HG02840 (cell line): ENCODE data around the gene CYP17A1.
"Not testable (repeated sequence)": the region's sequence is repeated elsewhere in the genome, so short reads cannot be mapped to it uniquely, and the experiment has no call there.

Experiments
- ATAC-seq: cut with Tn5 transposase; IDR thresholded peaks from one replicate; pipeline ENCODE4 v1.9.1; 2021; ENCODE audit warnings: mild to moderate bottlenecking, moderate library complexity, moderate number of reproducible peaks; ENCODE audit not compliant: unreplicated experiment, low FRiP score

Gene CYP17A1

DNA sequence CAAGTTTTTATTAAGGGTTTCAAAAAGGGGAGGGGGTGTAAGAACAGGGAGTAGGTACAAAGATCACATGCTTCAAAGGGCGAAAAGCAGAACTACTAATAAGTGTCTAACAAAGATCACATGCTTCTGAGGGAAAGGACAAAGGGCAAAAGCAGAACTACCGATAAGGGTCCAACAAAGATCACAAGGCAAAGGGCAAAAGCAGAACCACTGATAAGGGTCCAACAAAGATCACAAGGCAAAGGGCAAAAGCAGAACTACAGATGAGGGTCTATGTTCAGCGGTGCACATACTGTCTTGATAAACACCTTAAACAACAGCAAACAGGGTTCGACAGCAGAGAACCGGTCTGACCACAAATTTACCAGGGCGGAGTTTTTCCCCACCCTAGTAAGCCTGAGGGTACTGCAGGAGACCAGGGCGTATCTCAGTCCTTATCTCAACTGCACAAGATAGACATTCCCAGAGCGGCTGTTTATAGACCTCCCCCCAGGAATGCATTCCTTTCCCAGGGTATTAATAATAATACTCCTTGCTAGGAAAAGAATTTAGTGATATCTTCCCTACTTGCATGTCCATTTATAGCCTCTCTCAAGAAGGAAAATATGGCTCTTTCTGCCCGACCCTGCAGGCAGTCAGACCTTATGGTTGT lies 1.2 kb upstream of the CYP17A1 start:
- not testable (repeated sequence) for ATAC-seq

DNA sequence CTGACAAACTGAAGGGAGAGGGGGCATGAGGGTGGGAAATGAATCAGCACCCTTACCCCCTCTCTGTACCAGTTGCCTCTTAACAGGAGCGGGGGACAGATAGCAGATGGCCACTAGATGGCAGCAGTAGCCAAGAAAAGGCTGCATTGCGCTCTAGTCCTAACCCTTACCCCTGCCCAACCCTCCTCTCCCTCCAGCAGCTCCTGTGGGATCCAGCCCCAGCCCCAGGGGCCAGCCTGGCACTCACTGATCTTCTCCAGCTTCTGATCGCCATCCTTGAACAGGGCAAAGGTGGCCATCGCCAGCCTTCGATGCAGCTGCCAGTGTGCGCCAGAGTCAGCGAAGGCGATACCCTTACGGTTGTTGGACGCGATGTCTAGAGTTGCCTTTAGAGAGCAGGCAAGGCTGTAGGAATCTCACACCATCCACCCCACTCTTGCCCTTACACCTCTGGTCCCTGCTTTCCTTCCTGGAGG lies 2.2 kb downstream of the CYP17A1 start:
- no peak for ATAC-seq

DNA sequence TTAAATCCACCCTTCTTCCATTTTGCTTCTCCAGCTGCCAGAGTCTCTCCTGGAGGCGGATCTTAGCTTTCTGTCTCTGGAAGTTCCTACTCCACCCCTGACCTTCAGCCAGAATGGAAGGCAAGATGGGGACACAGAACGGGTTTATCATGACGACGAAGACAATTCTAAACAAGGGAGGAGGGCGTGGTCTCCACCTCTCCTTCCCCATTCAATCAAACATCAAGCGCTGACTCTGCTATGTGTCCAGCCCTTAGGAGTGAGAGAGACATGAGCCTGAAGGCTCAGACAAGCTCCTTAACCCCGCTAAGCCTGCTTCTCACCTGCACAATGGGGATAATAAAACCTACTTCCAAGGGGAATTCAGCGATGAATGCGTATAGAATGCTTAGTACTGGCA lies 3.1 kb downstream of the CYP17A1 start:
- no peak for ATAC-seq

DNA sequence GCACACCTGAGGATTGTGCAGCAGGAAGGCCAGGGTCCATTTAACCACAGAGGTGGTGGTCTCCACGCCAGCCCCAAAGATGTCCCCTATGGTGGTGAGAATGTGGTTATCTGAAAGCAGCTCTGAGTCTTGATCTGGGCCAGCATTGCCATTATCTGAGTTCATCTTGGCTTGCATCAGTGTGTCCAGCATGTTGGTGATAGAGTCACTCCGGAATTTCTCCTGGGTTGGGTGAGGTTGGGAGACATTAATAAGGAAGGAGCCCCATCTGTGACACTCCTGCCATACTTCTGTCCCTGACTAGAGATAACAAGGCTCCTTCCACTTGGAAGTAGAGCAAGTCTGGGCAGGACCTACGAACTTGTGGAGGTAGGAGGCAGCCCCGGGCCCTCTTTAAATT lies 4.2 kb downstream of the CYP17A1 start:
- ATAC-seq: no peak

DNA sequence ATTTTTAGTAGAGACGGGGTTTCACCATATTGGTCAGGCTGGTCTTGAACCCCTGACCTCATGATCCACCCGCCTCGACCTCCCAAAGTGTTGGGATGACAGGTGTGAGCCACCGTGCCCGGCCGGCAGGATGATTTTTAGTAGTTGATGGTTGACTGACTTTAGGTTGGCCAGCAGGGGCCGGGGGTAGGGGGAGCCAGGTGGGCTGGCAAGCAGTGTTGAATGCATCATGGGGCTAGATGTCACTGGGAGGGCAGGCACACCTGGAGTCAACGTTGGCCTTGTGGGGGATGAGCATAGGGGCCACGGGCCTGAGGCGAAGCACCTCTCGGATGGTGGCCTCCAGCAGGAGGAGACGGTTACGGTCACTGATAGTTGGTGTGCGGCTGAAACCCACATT lies 5.0 kb downstream of the CYP17A1 start:
- ATAC-seq: no peak

DNA sequence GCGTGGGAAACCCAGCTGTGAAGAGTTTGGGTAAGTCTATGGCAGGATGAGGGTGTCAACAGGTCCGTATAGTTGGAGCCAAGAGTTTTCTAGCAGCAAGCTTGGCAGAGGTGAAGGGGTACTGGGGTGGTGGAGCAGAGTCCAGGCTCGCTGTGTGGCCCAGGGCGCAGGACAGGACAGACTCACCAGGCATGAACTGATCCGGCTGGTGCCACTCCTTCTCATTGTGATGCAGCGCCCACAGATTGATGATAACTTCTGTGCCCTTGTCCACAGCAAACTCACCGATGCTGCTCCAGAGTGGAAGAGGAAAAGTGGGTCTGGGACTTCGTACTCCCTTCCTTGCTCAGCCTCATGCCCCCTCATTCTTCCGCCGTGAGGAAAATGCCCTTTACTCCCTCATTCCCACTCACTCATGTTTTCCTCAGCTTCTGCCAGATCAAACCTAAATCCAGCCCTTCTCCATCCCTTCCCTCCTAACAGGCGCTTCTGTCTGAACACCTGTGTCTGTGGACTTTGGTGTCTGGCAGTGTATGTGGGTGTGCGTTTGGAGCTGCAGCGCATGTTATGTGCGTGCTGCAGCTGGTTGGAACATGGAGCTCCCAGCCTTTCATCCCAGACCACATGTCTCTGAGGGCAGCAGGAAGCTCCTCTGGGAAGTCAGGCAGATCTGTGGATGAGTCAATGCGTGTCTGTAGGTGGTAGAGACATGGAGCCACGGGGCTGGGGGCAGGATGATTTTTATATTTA lies 5.7 kb downstream of the CYP17A1 start:
- no peak for ATAC-seq

DNA sequence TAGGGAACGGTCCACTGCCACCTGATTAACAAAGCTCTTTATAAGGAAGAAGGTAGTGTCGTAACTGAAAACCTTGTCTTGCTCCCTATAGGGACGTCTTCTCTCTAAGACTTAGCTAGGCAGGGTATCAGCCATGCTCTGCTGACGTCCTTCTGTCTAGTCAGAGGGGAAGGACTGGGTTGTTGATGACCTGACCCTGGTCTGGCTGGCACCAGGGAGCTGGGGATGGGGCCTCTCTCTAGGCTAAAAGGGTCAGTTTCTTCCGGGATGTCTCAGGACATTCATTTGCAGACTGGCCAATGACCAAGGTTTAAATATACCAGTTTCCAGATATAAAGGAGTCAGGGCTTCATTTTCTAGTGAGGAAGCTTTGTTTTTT lies 9.6 kb downstream of the CYP17A1 start:
- ATAC-seq: no peak

DNA sequence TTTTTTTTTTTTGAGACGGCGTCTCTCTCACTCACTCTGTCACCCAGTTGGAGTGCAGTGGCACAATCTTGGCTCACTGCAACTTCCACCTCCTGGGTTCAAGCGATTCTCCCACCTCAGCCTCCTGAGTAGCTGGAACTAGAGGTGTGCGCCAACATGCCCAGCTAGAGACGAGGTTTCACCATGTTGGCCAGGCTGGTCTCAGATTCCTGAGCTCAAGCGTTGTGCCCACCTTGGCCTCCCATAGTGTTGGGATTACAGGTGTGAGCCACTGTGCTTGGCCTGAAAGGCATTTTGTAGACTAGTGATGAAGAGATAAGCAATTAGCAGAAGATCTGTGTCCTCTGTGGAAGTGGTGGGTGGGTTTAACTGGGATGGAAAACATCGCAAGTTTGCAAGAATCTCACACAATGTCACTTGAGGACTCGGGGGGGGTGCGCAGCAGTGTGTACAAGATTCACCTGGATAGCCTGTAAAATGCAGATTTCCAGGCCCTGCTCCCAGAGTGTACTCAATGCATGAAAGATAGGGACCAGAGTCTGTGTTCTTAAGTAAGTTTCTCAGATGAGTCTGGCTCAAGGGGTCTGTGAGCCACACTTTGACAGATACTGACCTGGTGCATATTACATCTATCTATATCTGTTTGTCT lies 10.9 kb downstream of the CYP17A1 start:
- no peak for ATAC-seq

DNA sequence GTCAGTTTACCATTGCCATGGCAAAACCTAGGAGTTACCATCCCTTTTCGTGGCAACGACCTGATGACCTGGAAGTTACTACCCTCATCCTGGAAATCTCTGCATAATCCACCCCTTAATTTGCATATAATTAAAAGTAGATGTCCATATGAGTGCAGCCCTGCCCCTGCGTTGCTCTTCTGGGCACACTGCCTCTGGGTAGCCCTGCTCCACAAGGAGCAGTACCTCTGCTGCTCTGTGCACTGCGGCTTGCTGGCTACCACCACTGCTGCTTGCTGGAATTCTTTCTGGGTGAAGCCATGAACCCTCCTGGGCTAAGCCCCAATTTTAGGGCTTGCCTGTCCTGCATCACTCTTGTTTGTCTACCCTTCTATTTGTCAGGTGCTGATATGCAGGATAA lies 12.5 kb downstream of the CYP17A1 start:
- ATAC-seq: no peak

DNA sequence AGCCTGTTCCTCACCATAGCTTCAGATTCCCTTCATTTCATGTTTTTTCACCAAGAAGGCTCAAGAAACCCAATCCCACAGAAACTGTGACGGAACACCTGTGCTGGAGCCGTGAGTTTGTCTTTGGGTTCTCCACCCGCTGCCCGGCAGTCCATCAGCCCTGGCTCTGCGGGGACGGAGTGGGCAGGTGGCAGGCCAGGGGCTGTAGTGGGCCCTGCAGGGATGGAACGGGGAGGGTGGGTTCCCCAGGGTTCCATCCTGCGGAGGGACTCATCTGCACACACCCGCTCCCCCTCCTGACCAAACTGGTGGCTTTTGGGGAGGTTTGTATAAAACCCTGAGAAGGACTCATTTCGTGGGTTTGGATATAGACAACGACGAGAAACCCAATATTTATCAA lies 15.0 kb downstream of the CYP17A1 start:
- no peak for ATAC-seq

DNA sequence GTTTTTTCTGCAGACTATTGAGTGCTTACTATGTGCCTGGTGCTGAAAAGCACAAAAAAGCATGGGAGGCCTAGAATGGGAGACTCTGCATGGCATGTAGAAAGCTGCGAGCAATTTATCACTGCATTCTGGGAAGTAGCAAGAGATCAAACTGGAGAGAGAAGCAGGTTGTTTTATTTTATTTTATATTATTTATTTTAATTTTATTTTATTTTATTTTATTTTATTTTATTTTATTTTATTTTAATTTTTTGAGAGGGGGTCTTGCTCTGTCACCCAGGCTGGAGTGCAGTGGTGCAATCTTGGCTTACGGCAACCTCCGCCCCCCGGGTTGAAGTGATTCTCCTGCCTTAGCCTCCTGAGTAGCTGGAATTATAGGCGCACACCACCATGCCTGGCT lies 17.2 kb downstream of the CYP17A1 start:
- ATAC-seq: not testable (repeated sequence)

DNA sequence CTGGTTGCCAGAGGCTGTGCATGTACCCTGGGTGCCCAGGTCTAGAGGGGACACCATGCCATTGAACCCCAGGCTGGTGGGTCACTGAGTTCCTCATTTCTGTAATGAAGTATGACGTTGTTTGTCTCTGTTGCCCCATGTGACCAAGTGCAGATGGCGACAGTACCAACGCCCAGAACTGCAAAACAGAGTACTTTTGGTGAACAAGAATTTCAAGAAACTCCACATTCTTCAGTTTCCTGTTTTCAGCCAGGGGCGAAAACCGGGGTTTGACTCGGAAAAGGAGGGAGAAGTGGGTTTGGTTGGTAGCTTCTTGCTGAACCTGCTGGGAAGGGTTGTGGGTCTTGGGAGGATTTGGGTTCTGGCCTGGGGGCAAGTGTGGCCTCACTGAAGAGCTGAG lies 18.2 kb downstream of the CYP17A1 start:
- ATAC-seq: no peak

DNA sequence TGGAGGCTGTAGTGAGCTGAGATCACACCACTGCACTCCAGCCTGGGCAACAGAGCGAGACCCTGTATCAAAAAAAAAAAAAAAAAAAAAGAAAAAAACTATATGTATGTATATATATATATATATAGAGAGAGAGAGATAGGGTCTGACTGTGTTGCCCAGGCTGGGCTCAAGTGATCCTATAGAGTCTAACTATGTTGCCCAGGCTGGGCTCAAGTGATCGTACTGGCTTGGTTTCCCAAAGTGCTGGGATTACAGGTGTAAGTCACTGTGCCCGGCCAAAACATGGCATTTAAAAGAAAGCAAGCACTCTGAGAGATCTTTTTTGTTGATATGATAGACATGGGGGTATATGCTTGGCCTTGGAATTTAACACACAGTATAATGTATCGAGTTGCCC lies 20.0 kb downstream of the CYP17A1 start:
- no peak for ATAC-seq

DNA sequence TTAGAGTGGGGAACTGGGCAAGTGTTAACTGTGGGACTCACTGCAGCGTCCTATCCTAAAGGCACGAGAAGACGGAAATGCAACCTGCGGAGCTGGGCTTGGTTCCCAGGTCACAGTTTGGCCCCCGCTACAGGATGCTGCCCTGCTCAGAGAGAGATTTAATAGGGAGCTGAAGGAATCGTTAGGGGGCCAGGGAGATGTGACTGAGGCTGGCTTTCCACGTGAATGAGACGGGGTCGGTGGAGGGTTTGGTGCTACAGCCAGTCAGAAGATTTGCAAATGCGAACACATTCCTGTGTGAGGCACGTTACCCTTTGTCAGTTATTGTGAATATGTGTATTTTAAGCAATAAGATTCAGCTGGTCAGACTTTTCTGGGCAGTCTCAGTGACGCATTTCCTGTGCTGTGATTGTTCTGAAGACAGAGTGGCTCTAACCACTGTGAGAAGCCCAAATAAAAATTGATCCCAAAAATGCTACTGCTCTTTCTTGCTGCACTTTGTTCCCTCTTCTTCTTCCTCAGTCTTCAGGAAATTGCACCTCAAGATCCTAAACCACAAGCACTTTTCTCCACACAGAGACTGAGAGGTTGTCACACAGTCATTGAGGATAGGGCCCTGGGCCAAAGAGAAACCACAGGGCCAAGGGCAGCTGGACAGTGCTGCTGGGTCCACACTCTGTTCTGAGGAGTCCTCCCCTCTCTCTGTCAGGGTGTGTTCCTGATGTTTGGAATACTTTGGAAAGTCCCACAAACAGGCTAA lies 21.2 kb downstream of the CYP17A1 start:
- ATAC-seq: no peak

DNA sequence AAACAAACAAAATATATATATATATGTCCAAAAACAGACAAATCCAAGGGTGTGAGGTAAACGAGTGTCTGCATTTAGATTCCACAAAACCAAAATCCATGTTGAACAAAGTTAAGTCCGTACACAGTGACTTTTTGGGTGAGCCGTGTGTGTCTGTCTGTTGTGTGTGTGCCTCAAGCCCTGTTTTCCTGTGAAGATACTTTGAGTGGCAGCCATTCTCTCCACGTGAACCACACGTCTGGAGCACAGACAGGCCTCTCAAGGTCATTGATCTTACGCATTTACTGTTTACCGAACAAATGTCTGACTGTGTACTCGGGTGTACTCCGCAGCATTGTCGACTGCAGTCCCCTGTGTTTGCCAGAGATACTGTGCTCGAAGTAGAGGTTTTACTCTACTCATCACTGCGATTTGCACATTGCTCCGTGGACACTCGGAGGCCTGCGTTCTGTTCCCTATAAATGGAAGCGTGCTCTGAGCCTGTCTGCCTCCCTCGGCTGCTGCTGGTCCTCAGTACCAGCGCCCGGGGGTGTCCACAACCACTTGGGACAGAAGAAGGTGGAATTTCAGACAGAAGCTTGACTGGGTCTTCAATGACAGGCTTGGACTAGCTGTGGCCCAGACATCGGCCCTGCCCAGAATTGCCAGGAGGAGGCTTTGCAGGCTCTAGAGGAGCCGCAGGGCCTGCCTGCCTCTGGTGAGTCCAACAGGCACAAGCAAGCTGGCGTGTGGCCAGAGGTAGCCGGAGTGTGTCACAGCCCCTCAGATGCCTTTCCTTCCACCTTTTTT lies 22.1 kb downstream of the CYP17A1 start:
- ATAC-seq: no peak

DNA sequence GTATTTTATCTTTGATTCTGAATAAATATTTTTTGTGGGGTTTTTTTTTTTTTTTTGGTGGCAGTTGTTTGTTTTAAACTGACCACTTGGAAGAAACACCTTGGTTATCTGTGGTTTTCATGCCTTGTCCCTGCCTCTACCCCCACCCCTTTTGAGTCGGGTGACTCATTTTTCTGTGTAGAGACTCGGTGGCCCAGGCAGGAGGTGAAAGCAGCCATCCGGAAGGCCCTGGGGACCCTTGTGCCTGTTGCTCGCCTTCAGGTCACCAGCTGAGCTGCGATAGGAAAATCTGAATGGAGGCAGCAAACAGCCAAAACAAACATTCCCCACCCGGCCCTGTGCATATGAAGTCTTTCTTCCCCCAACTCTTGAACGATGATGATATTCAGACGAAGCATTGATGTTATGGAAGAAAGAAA lies 22.8 kb downstream of the CYP17A1 start:
- ATAC-seq: no peak

DNA sequence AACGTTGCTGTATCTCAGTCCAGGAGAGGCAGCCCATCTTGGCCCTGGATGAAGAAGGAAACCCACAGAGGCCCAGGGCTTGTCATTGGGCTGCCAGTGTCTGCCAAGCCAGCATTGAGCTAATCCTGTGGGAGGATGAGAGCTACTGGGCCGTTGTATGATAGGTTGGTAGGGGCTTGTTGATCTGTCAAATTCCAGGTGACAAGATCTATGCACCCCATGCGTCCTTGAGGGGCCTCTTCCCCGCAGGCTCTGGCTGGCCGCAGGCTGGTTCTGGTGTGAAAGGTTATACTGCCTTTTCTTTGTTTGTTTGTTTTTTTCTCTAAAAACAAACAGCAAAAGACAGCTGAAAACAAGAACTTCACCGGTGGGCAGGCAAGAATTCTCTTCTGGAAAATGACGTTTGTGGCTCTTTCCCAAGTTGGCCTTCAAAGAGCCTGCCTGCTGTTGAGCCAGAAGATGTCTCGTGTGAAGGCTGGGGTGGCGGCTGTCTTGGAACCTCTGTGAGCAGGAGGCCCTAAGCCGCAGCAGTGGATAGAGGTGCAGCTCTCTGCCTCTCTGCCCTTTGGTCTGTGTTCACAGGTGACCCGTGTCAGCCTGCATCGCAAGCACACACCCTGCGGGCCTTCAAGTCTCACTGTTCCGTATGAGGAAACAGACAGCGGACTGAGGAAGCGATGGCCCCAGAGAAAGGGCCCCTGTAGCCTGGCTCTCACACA lies 23.3 kb downstream of the CYP17A1 start:
- ATAC-seq: no peak

DNA sequence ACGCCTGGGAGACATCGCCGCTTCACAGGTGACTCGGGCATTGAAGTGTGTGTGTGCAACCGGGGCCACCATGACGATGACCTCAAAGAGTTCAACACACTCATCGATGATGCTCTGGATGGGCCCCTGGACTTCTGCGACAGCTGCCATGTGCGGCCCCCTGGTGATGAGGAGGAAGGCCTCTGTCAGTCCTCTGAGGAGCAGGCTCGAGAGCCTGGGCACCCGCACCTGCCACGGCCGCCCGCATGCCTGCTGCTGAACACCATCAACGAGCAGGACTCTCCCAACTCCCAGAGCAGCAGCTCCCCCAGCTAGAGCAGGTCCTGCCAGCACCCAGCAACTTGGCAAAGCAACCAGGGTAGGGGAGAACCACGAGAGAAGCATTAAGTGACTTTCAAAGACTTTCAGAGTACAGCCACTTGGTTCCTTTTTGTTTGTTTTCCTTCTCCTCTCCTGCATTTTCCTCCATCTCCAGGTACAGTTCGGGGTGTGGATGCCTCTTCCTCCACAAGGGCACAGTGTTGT lies 24.1 kb downstream of the CYP17A1 start:
- ATAC-seq: no peak

DNA sequence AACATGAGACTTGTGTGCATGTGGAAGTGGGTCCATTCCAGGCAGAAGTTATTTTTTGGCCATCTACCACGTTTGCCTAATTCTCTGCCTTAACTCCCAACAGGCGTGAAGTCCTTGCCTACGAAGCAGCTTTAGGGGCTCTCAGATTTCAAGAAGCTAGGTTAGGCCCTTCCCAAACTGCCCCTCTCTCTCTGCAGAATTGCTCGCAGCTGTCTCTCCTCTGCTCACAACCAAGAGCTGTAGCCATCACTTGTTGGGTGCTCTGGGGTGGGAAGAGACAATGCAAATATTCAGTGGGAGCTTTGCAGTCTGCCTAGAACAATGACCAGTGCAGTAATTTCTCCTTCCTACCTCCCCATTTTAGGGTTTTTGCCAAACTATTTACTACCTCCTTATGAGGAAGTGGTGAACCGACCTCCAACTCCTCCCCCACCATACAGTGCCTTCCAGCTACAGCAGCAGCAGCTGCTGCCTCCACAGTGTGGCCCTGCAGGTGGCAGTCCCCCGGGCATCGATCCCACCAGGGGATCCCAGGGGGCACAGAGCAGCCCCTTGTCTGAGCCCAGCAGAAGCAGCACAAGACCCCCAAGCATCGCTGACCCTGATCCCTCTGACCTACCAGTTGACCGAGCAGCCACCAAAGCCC lies 24.9 kb downstream of the CYP17A1 start:
- no peak for ATAC-seq
